OCI-LY7 (cell line): ENCODE results near the gene NKX1-1. TPM values are rescaled to one million over a fixed set of nuclear protein-coding genes. Genes with fewer than 3 reads are reported as not detected.
"Not testable (repeated sequence)": the region's sequence is repeated elsewhere in the genome, so short reads cannot be mapped to it uniquely, and the experiment has no call there.

Experiments
- BruUV-seq: library from RNA; stranded (reverse); fragments of 400-500 nt; replicated peaks from 2 replicates; lab custom pipeline; 2021; lab: Mats Ljungman, UMichigan
- CTCF ChIA-PET: fragments of 300-600 bp; sonication (Branson Sonifier 250); formaldehyde crosslinking; loops from one replicate; lab custom pipeline; 2022; ENCODE audit warnings: antibody characterized with exemption; ENCODE audit not compliant: unreplicated experiment; lab: Charles Lee
- POLR2A ChIA-PET: fragments of 300-600 bp; sonication (Branson Sonifier 250); formaldehyde crosslinking; loops from one replicate; lab custom pipeline; 2022; ENCODE audit warnings: antibody characterized with exemption; lab: Charles Lee
- DNase-seq: peaks from one replicate; pipeline ENCODE4 v3.0.0-alpha.2; 2015; ENCODE audit warnings: low spot score
- H2AFZ ChIP-seq: fragments of 200-600 bp; sonication (generic), shearing (Covaris generic); 2 replicates; pipeline ENCODE4 v1.6.1; 2014; ENCODE audit warnings: mild to moderate bottlenecking, antibody characterized with exemption, low read length, moderate library complexity
- H3K27ac ChIP-seq: fragments of 200-600 bp; sonication (generic); 2 replicates; pipeline ENCODE4 v1.5.1; 2014; ENCODE audit warnings: mixed run types, low read depth, mild to moderate bottlenecking, moderate library complexity, low read length, inconsistent platforms; ENCODE audit not compliant: poor library complexity, severe bottlenecking
- H3K36me3 ChIP-seq: fragments of 200-600 bp; sonication (generic); 2 replicates; pipeline ENCODE4 v1.6.1; 2014; ENCODE audit warnings: mild to moderate bottlenecking, antibody characterized with exemption, low read length, moderate library complexity, mixed read lengths; ENCODE audit not compliant: insufficient read depth
- H3K4me1 ChIP-seq: fragments of 200-600 bp; sonication (generic); 2 replicates; pipeline ENCODE4 v1.5.1; 2014; ENCODE audit warnings: mild to moderate bottlenecking, low read length; ENCODE audit not compliant: insufficient read depth, poor library complexity, severe bottlenecking
- H3K4me2 ChIP-seq: fragments of 200-600 bp; sonication (generic); 2 replicates; pipeline ENCODE4 v1.6.1; 2014; ENCODE audit warnings: mild to moderate bottlenecking, low read length
- H3K4me3 ChIP-seq: fragments of 200-600 bp; sonication (generic); 2 replicates; pipeline ENCODE4 v1.5.1; 2014; ENCODE audit warnings: mild to moderate bottlenecking, low read depth, low read length; ENCODE audit not compliant: poor library complexity, severe bottlenecking
- H3K79me2 ChIP-seq: fragments of 200-600 bp; sonication (generic); 2 replicates; pipeline ENCODE4 v1.6.1; 2016; ENCODE audit warnings: low read depth, mild to moderate bottlenecking, low read length, moderate library complexity, mixed read lengths; ENCODE audit not compliant: insufficient read depth
- H3K9me2 ChIP-seq: fragments of 200-600 bp; sonication (generic); 2 replicates; pipeline ENCODE4 v1.6.1; 2016; ENCODE audit warnings: mild to moderate bottlenecking, low read length, mixed read lengths; ENCODE audit not compliant: insufficient read depth
- H3K9me3 ChIP-seq: fragments of 200-600 bp; sonication (generic); 2 replicates; pipeline ENCODE4 v1.6.1; 2014; ENCODE audit warnings: mild to moderate bottlenecking, mixed run types, low read length, mixed read lengths
- H4K20me1 ChIP-seq: fragments of 200-600 bp; sonication (generic); 2 replicates; pipeline ENCODE4 v1.6.1; 2014; ENCODE audit warnings: mild to moderate bottlenecking, antibody characterized with exemption, low read length, moderate library complexity, mixed read lengths; ENCODE audit not compliant: insufficient read depth
- CTCF ChIP-seq: fragments of 200-600 bp; sonication (generic); conservative IDR thresholded peaks from 2 replicates; pipeline ENCODE4 v1.5.1; 2014; ENCODE audit warnings: mild to moderate bottlenecking, antibody characterized with exemption, low read length, moderate library complexity, mixed read lengths
- EZH2phosphoT487 ChIP-seq: fragments of 200-600 bp; sonication (generic); IDR thresholded peaks from 2 replicates; pipeline ENCODE4 v1.6.1; 2018; ENCODE audit warnings: low read depth, borderline replicate concordance, mild to moderate bottlenecking, mixed run types, antibody characterized with exemption, low read length, moderate library complexity, mixed read lengths
- intact Hi-C: fragments of 100-400 bp; cut with micrococcal nuclease; formaldehyde crosslinking; loops from one replicate; pipeline ENCODE4 v1.10.0; 2022; ENCODE audit not compliant: unreplicated experiment
- total RNA-seq, 2 experiments: library from RNA; depleted of rRNA in 1 of 2; stranded (reverse); fragments of >200 nt in 1 of 2; shearing (Covaris generic) in 1 of 2; gene quantifications; 2 replicates each; pipeline ENCODE4 v1.2.3, GENCODE V29; 2014 to 2022

Gene NKX1-1
- total RNA-seq, 2 experiments from 2014 or later: not detected

GRCh38 chr4:1395941-1396805 is 10.1 kb downstream of the NKX1-1 start:
- Histone ChIP-seq H3K4me1 (no peaks in the 10 kb centered on the region), H3K9me3 (no peaks in the 10 kb centered on the region), H2AFZ (no peak overlapping the region), H3K4me2 (no peak overlapping the region), H3K36me3 (peaks cover 47% of the 10 kb centered on the region), H3K9me2 (no peaks in the 10 kb centered on the region), H3K4me3 (no peak overlapping the region), H3K27ac (no peak overlapping the region), H3K79me2 (no peaks in the 10 kb centered on the region), H4K20me1 (no peaks in the 10 kb centered on the region)
- no TSS peak for BruUV-seq
- CTCF ChIA-PET: no interaction called here
- DNase-seq: no peak
- POLR2A ChIA-PET: no interaction called here
- intact Hi-C loops: no loop called here
- no peak for TF ChIP-seq CTCF
- TF ChIP-seq EZH2phosphoT487: no peak

- H3K79me2 ChIP-seq, BruUV-seq, POLR2A ChIA-PET, H3K27ac ChIP-seq, H3K4me1 ChIP-seq, intact Hi-C loops, H3K9me2 ChIP-seq, H3K4me3 ChIP-seq, H2AFZ ChIP-seq, H3K4me2 ChIP-seq, CTCF ChIA-PET, H3K9me3 ChIP-seq, DNase-seq, H4K20me1 ChIP-seq: not testable (repeated sequence)
- H3K36me3 ChIP-seq: peaks cover 52% of the 10 kb centered on the region
Observed at GRCh38 chr4:1395389-1395820, 10.8 kb downstream of the NKX1-1 start.

- POLR2A ChIA-PET, DNase-seq, H3K4me2 ChIP-seq, H3K27ac ChIP-seq, H3K9me3 ChIP-seq, H4K20me1 ChIP-seq, H3K9me2 ChIP-seq, H3K79me2 ChIP-seq, BruUV-seq, intact Hi-C loops, H3K4me3 ChIP-seq, H3K4me1 ChIP-seq, CTCF ChIA-PET, H2AFZ ChIP-seq: not testable (repeated sequence)
- peaks cover 53% of the 10 kb centered on the region for H3K36me3 ChIP-seq
Observed at GRCh38 chr4:1394554-1395388, 11.5 kb downstream of the NKX1-1 start.
